ENCODE data around the gene IL11. TPM values are rescaled to one million over a fixed set of nuclear protein-coding genes. Genes with fewer than 3 reads are reported as not detected.

IL11 gene
- total and polyA plus RNA-seq, 2 of the 8 experiments (the other 6 are each of a cell fraction or from before 2014, with no cell fraction given), result 1.7 to 2.8 TPM

GRCh38 chr19:55350620-55351315 lies 19.5 kb downstream of the IL11 start:
- H3K23me2 ChIP-seq (ENCODE audit: low read depth, low read length), result peaks cover 12% of the 10 kb centered on the region; the same call in 1 of the 2 replicates
- no peak overlapping the region for H3K56ac ChIP-seq (replicated peaks; ENCODE audit: insufficient read length, low read depth, low read length)
- H2BK20ac ChIP-seq (ENCODE audit: low read length), result 0 out of 2 replicates have a peak overlapping the region, but pooled peaks have one; percentile 23
- H3K4me1 ChIP-seq (replicated peaks in 1 of 4; ENCODE audit: control insufficient read depth in 3 of 4, insufficient read depth in 4 of 4, low read length in 3 of 4), result peaks cover 11 to 45% (median 28%) of the 10 kb centered on the region in 4 experiments
- peak overlapping the region; percentile 93; the same call in 1 of the 2 replicates for H2BK12ac ChIP-seq (ENCODE audit: low read depth, low read length)
- peak overlapping the region; percentile 10 for H2BK5ac ChIP-seq (ENCODE audit: low read depth, low read length)
- H4K5ac ChIP-seq (ENCODE audit: insufficient read length, low read depth, low read length), result no peak overlapping the region
- 86% methylated on average over 11 of the region's 11 CpGs; no CpG with 5 or more reads in 1 of the 2 experiments for WGBS, 2 experiments (ENCODE audit: extremely low coverage in 1 of 2, insufficient coverage in 1 of 2, insufficient read length in 1 of 2, insufficient replicate concordance in 2 of 2, low coverage in 1 of 2, low lambda C conversion rate in 2 of 2, missing lambda C conversion rate in 1 of 2)
- no peak overlapping the region for H3K27ac ChIP-seq (ENCODE audit: low read depth, low read length)
- TF ChIP-seq CHD2 (IDR thresholded peaks at IDR 0.05; ENCODE audit: low read length) (no peak), CTCF (IDR thresholded peaks at IDR 0.05; ENCODE audit: control extremely low read depth in 1 of 3, insufficient read depth in 1 of 3, low read depth in 1 of 3, low read length in 3 of 3) (no peak)
- peaks cover 0 to 31% (median 7%) of the 10 kb centered on the region in 4 experiments; a peak in 2 of 8 replicates for H3K36me3 ChIP-seq (ENCODE audit: control insufficient read depth in 2 of 4, insufficient read depth in 4 of 4, low read length in 3 of 4)
- peaks cover 17 to 37% (median 32%) of the 10 kb centered on the region in 4 experiments for H3K27me3 ChIP-seq (replicated peaks in 1 of 4; ENCODE audit: control insufficient read depth in 3 of 4, extremely low read depth in 1 of 4, insufficient read depth in 3 of 4, low read length in 3 of 4)
- H3K4ac ChIP-seq (replicated peaks; ENCODE audit: insufficient read length, low read depth, low read length), result peak overlapping the region; percentile 50
- no peak overlapping the region; the same call in 1 of the 2 replicates for H4K8ac ChIP-seq (ENCODE audit: extremely low read depth, insufficient read depth, low read length)
- H4K20me1 ChIP-seq (replicated peaks in 1 of 2; ENCODE audit: control insufficient read depth in 1 of 2, insufficient read depth in 2 of 2, low read length in 2 of 2), result peaks cover 0 to 10% of the 10 kb centered on the region in 2 experiments
- no peak overlapping the region for H3K9ac ChIP-seq (replicated peaks in 1 of 4; ENCODE audit: extremely low read depth in 1 of 4, low read depth in 3 of 4, low read length in 3 of 4)
- H4K91ac ChIP-seq (replicated peaks; ENCODE audit: insufficient read length, low read length), result no peak overlapping the region
- POLR2A ChIA-PET (ENCODE audit: partially characterized antibody), result interaction anchor here (1.0 to 7.9 kb wide), 10 partner anchors 10 to 56 kb away, joined by 4 to 58 read pairs (median 14); partner anchors contain the start of genes IL11, KMT5C, TMEM238 and UBE2S
- no peaks in the 10 kb centered on the region for H3K79me2 ChIP-seq (ENCODE audit: control insufficient read depth in 1 of 2, insufficient read depth in 2 of 2, low read length in 2 of 2)
- H3K18ac ChIP-seq (ENCODE audit: extremely low read depth, low read length), result peak overlapping the region; percentile 71; the same call in 1 of the 2 replicates
- H3K4me2 ChIP-seq (ENCODE audit: insufficient read depth in 1 of 2, low read depth in 2 of 2, low read length in 2 of 2), result no peak overlapping the region
- DNase-seq (ENCODE audit: low read depth in 1 of 2, low spot score in 2 of 2) (no peak), FAIRE-seq (no peak)
- H2BK120ac ChIP-seq (replicated peaks; ENCODE audit: low read depth, low read length), result no peak overlapping the region
- H2BK15ac ChIP-seq (ENCODE audit: low read length), result peak overlapping the region; percentile 61
- no peak overlapping the region for H3K23ac ChIP-seq (ENCODE audit: insufficient read length)
- no peaks in the 10 kb centered on the region for H3K9me3 ChIP-seq (ENCODE audit: insufficient read depth in 2 of 2, low read depth in 1 of 2, low read length in 1 of 2)
- H2AK5ac ChIP-seq (ENCODE audit: low read depth, low read length), result peak overlapping the region; percentile 89
- CTCF ChIA-PET (ENCODE audit: partially characterized antibody), result interaction anchor here (0.8 to 1.6 kb wide), 7 partner anchors 9 to 49 kb away, joined by 3 to 5 read pairs (median 3); partner anchors contain the start of gene KMT5C
- H3K14ac ChIP-seq (ENCODE audit: insufficient read length), result no peak overlapping the region
- H3K4me3 ChIP-seq (ENCODE audit: extremely low read depth in 1 of 4, insufficient read depth in 2 of 4, low read depth in 3 of 4, low read length in 4 of 4), result no peak overlapping the region
- no peaks in the 10 kb centered on the region for H3K79me1 ChIP-seq (ENCODE audit: low read depth, low read length)
- no peak overlapping the region for H2AFZ ChIP-seq (ENCODE audit: low read length)
